ENCODE results near the gene SERGEF.

SERGEF gene

GRCh38 chr11:17810746-17811145 is 202.1 kb downstream of the SERGEF start:
- H3K27me3 ChIP-seq (replicated peaks; ENCODE audit: control insufficient read depth, insufficient read depth, low read length) = no peaks in the 10 kb centered on the region
- no peak for TF ChIP-seq CTCF (IDR thresholded peaks at IDR 0.05; ENCODE audit: insufficient read depth, low read length, poor library complexity, severe bottlenecking)
- no peaks in the 10 kb centered on the region for H3K36me3 ChIP-seq (ENCODE audit: control insufficient read depth, insufficient read depth, low read length)
- H3K4me3 ChIP-seq (replicated peaks; ENCODE audit: low read depth, low read length) = no peak overlapping the region
- no peak for DNase-seq (ENCODE audit: extremely low read depth, insufficient read length)

- Histone ChIP-seq H3K36me3 (ENCODE audit: control insufficient read depth, insufficient read depth, low read length) (no peaks in the 10 kb centered on the region), H3K4me3 (replicated peaks; ENCODE audit: low read depth, low read length) (no peak overlapping the region), H3K27me3 (replicated peaks; ENCODE audit: control insufficient read depth, insufficient read depth, low read length) (no peaks in the 10 kb centered on the region)
- TF ChIP-seq CTCF (IDR thresholded peaks at IDR 0.05; ENCODE audit: insufficient read depth, low read length, poor library complexity, severe bottlenecking) = no peak
- DNase-seq (ENCODE audit: extremely low read depth, insufficient read length) = no peak
Observed at GRCh38 chr11:17810041-17810440, 202.8 kb downstream of the SERGEF start.

GRCh38 chr11:17807034-17807433 is 205.8 kb downstream of the SERGEF start:
- Histone ChIP-seq H3K4me3 (replicated peaks; ENCODE audit: low read depth, low read length) (no peak overlapping the region), H3K36me3 (ENCODE audit: control insufficient read depth, insufficient read depth, low read length) (no peaks in the 10 kb centered on the region), H3K27me3 (replicated peaks; ENCODE audit: control insufficient read depth, insufficient read depth, low read length) (no peaks in the 10 kb centered on the region)
- TF ChIP-seq CTCF (IDR thresholded peaks at IDR 0.05; ENCODE audit: insufficient read depth, low read length, poor library complexity, severe bottlenecking) = no peak
- no peak for DNase-seq (ENCODE audit: extremely low read depth, insufficient read length)

GRCh38 chr11:17805873-17806272 is 207.0 kb downstream of the SERGEF start:
- no peaks in the 10 kb centered on the region for H3K36me3 ChIP-seq (ENCODE audit: control insufficient read depth, insufficient read depth, low read length)
- no peak for TF ChIP-seq CTCF (IDR thresholded peaks at IDR 0.05; ENCODE audit: insufficient read depth, low read length, poor library complexity, severe bottlenecking)
- no peak for DNase-seq (ENCODE audit: extremely low read depth, insufficient read length)
- H3K4me3 ChIP-seq (replicated peaks; ENCODE audit: low read depth, low read length) = no peak overlapping the region
- H3K27me3 ChIP-seq (replicated peaks; ENCODE audit: control insufficient read depth, insufficient read depth, low read length) = no peaks in the 10 kb centered on the region

- Histone ChIP-seq H3K36me3 (ENCODE audit: control insufficient read depth, insufficient read depth, low read length) (no peaks in the 10 kb centered on the region), H3K27me3 (replicated peaks; ENCODE audit: control insufficient read depth, insufficient read depth, low read length) (no peaks in the 10 kb centered on the region), H3K4me3 (replicated peaks; ENCODE audit: low read depth, low read length) (no peak overlapping the region)
- no peak for TF ChIP-seq CTCF (IDR thresholded peaks at IDR 0.05; ENCODE audit: insufficient read depth, low read length, poor library complexity, severe bottlenecking)
- DNase-seq (ENCODE audit: extremely low read depth, insufficient read length) = no peak
Observed at GRCh38 chr11:17805043-17805442, 207.8 kb downstream of the SERGEF start.

- TF ChIP-seq CTCF (IDR thresholded peaks at IDR 0.05; ENCODE audit: insufficient read depth, low read length, poor library complexity, severe bottlenecking) = no peak
- no peak for DNase-seq (ENCODE audit: extremely low read depth, insufficient read length)
- Histone ChIP-seq H3K4me3 (replicated peaks; ENCODE audit: low read depth, low read length) (no peak overlapping the region), H3K27me3 (replicated peaks; ENCODE audit: control insufficient read depth, insufficient read depth, low read length) (no peaks in the 10 kb centered on the region), H3K36me3 (ENCODE audit: control insufficient read depth, insufficient read depth, low read length) (no peaks in the 10 kb centered on the region)
Observed at GRCh38 chr11:17803754-17804334, 209.0 kb downstream of the SERGEF start.
